Vagina (tissue), 2 donors: ENCODE data around the gene TLN1.

Experiments
- POLR2A ChIP-seq, 2 donors: fragments of 450-650 bp; IDR thresholded peaks; one replicate each; pipeline ENCODE4 v1.6.1; 2017; ENCODE audit warnings: antibody characterized with exemption in 2 of 2, mild to moderate bottlenecking in 2 of 2, moderate library complexity in 2 of 2
- TF ChIP-seq, protein P1 (sequence below), 3 experiments: fragments of 450-650 bp in 2 of 3; fragments of 200-600 bp in 1 of 3; sonication (generic) in 1 of 3; IDR thresholded peaks; one replicate each; pipeline ENCODE4 v1.5.1; 2017 to 2019; ENCODE audit warnings: antibody characterized with exemption in 3 of 3, mild to moderate bottlenecking in 2 of 3, moderate library complexity in 2 of 3

DNA sequence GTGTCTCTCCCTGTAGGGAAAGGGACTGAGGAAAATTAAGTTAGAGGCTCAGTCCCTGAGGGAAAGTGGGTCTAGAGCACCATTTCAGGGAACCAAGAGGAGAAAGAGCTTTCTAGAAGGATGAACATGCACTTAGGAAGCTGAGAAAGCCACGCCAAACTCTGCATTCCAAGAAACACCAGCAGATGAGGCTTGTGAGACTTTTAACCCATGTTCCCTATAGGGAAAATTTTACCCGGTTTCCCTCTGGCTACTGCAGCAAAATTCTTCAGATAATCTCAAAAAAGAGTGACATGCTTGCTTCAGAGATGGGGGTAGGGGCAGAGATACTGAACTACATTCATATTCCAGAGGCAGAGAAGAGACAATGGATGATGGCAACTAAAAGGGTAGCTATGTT lies 8.6 kb downstream of the TLN1 start:
- TF ChIP-seq, protein P1, sequence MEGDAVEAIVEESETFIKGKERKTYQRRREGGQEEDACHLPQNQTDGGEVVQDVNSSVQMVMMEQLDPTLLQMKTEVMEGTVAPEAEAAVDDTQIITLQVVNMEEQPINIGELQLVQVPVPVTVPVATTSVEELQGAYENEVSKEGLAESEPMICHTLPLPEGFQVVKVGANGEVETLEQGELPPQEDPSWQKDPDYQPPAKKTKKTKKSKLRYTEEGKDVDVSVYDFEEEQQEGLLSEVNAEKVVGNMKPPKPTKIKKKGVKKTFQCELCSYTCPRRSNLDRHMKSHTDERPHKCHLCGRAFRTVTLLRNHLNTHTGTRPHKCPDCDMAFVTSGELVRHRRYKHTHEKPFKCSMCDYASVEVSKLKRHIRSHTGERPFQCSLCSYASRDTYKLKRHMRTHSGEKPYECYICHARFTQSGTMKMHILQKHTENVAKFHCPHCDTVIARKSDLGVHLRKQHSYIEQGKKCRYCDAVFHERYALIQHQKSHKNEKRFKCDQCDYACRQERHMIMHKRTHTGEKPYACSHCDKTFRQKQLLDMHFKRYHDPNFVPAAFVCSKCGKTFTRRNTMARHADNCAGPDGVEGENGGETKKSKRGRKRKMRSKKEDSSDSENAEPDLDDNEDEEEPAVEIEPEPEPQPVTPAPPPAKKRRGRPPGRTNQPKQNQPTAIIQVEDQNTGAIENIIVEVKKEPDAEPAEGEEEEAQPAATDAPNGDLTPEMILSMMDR (IDR thresholded peaks at IDR 0.05), result no peak
- no peak for TF ChIP-seq POLR2A (IDR thresholded peaks at IDR 0.05)
